ENCODE results near the gene VWA2.

Gene VWA2

DNA sequence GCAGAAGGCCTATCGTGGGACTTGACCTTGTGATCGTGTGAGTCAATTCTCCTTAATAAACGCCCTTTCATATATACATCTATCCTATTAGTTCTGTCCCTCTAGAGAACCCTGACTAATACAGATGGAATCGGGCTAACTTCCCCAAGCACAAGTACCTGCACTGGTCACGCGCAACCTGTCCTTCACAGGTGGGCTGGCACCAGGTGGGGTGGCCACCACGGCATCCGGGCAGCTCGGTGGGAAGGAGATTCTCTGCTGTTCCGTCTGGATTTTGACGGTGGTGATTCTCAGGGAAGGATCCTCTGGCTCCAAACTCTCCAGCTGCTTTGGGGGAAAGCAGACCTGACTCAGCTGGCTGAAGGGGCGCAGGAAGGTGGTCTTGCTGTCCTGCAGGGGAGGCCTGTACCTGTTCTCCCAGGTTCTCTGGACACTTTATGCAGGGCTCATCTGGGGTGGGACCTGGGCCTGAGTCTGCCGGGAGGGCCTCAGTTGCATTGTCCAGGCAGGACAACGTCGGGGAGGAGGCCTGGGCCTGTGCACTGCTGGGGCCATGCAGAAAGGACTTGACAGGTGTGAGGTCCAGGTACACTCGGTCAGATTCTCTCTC is 61.1 kb downstream of the VWA2 start:
- no peak for DNase-seq

- DNase-seq: peak in 1 of 2 experiments; percentile 16
Measured at GRCh38 chr10:114301177-114301576, 62.1 kb downstream of the VWA2 start.

GRCh38 chr10:114301951-114302710 is 63.1 kb downstream of the VWA2 start:
- no peak for DNase-seq

- DNase-seq: no peak
Measured at GRCh38 chr10:114303556-114303955, 64.5 kb downstream of the VWA2 start.

- peak; percentile 48 to 75 for DNase-seq
Measured at GRCh38 chr10:114304017-114304570, 65.0 kb downstream of the VWA2 start.

GRCh38 chr10:114304571-114305421 is 65.7 kb downstream of the VWA2 start:
- peak; percentile 11 to 21 for DNase-seq

GRCh38 chr10:114305521-114305925 is 66.5 kb downstream of the VWA2 start:
- no peak for DNase-seq

DNA sequence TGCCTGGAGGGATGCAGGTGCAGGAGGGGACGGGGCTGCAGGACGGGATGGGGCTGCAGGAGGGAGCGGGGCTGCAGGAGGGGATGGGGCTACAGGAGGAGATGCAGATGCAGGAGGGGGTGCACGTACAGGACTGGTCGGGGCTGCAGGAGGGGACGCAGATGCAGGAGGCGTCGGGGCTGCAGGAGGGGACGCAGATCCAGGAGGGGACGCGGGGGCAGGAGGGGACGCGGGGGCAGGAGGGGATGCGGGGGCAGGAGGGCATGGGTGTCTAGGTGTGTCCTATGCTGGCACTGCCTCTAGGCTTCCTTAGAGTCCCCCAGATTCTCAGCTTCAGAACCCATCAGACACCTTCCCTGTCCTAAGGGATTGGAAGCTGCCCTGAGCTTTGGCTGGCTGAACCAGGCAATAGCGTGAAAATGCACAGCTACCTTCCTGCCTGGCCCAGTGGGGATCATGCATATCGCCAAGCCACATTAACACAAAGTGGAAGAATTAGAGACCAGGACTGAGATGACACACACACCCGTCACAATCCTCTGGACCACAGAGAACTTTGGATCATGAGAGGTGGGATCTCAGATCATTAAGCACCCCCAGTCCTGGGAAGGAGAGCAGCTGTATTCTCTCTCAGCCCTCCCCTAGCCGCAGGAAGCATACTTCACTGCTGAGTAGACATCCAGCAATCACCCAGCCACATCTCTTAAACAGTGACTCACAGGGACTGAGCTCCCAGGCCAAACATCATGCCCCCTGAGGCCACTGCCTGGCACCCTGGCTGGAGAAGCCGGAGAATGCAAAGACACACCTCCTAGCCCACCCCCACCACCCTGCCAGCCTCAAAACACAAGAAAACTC is 67.3 kb downstream of the VWA2 start:
- DNase-seq: no peak

GRCh38 chr10:114307731-114308130 is 68.7 kb downstream of the VWA2 start:
- no peak for DNase-seq

DNA sequence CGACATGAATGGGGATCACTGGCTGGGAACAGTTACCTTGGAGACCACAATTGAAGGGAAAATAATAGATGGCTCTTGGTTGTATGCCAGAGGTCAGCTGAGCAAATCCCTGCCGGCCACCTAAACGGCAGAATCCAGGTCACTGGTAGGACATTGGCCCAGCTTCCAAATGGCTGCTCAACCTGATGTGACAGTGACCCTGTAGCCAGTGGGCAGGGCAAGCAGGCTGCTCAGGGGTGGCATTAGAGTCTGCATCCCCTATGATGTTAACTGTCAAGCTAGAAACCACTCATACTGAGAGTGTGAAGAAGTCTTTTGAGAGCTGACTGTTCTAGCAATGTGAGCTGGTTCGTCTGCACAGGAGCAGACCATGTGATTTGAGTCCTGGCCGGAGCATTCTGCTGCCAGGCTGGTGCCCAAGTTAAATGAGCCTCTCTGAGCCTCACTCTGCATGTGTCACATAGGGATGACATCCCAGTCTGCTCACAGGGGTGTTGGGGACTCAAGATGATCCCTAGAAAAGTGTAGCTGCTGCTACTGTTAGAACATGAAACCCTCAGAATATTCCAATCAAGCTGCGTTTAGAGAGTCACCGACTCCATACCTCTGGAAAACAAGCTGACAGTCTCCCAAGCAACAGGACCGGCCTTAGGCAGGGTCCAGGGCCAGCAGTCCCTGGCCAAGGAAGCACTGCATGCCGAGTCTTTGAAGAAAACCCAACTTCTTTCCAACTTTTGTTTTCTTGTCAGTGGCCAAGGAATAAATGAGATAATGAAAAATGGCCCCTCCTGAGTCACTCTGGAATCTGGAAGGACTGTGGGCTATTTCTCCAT is 69.7 kb downstream of the VWA2 start:
- DNase-seq: no peak

DNA sequence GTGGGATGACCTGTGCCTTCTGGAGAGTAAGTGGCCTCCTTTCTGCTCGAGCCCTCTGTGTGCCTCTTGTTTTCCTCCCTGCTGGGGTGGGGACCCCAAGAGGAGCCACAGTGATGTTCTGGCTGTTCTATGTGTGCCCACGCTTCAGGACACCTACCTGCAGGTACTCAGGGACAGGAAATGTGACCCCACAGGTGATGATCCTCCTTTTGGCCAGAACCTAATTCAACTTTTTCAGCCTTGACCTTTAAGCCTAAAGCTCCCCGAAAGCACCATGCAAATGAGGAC is 70.3 kb downstream of the VWA2 start:
- DNase-seq: no peak

DNA sequence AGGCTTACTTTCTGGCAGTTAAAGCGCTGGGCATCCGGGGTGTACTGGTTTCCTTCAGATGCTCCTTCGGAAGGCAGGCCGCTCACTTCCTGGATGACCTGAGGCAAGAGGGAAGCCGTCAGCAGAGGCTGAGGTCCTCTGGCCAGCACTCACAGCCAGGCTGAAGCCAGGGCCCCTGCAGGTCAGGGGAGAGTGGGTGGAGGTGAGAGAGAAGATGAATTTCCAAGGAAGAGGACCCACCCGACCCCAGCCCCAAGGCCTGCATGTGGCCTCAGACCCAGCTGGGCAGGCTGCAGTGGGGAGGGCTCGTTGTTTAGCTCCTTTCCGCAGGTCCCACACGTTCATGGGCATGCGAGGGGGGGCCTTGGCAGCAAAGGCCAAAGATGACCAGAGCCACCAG is 71.3 kb downstream of the VWA2 start:
- DNase-seq: no peak

GRCh38 chr10:114311023-114311422 is 72.0 kb downstream of the VWA2 start:
- no peak for DNase-seq

GRCh38 chr10:114311496-114312209 is 72.6 kb downstream of the VWA2 start:
- no peak for DNase-seq

GRCh38 chr10:114313139-114313538 is 74.1 kb downstream of the VWA2 start:
- no peak for DNase-seq

- DNase-seq: no peak
Measured at GRCh38 chr10:114313866-114314265, 74.8 kb downstream of the VWA2 start.

DNA sequence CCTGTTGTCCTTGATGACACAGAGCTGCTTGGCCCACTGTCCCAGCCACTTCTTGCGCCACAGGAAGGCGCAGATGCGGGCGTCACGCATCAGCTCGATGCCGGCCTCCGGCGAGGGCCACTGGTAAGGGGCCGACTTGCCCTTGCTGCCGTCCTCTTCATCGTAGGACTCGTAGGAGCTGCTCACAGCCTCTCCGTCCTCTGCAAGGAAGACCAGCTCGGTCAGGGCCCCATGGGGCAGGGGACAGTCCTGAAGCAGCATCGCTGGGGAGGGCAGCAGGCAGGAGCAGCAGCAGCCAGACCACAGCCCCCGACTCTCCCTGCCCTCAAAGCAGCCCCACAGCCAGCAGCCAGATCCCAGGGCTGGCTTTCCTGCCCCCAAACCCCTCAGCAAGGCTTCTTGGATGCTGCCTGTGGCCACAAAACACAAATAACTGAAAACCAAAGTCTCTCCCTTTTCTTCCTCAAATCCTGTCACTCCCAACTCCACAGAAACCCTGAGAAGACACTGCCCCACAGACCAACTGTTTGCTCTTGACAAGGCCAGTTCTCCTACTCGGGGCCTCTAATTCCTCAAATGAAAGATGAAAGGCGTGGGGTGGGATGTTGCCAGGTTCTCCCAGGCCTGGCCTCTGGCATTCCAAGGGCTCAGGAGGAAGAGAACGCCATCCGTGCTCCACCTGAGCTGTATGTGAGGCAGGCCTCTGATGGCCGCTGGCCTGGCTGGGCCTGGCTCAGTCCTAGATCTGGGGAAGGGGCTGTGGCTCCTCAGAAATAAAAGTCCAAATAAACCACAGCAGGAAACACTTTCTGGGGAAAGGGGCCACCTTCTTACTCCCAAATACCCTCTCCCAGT is 76.7 kb downstream of the VWA2 start:
- DNase-seq: no peak

DNA sequence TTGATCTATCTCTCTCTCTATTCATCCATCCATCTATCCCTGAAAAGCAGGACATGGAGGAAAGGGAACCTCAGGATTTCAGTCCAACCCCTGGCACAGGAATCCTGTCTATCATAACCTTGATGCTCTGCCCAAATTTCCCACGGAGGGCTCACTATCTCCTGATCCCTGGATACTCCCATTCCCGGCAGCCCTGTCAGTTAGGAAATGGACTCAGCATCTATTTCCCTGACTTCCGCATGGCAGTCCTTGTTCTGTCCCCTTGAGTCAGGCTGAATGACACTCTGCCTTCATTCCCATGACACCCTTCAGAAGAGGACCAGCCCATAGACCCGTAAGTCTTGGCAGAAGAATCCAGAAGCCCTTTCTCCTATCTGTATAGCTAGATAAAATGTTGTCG is 77.7 kb downstream of the VWA2 start:
- no peak for DNase-seq

DNA sequence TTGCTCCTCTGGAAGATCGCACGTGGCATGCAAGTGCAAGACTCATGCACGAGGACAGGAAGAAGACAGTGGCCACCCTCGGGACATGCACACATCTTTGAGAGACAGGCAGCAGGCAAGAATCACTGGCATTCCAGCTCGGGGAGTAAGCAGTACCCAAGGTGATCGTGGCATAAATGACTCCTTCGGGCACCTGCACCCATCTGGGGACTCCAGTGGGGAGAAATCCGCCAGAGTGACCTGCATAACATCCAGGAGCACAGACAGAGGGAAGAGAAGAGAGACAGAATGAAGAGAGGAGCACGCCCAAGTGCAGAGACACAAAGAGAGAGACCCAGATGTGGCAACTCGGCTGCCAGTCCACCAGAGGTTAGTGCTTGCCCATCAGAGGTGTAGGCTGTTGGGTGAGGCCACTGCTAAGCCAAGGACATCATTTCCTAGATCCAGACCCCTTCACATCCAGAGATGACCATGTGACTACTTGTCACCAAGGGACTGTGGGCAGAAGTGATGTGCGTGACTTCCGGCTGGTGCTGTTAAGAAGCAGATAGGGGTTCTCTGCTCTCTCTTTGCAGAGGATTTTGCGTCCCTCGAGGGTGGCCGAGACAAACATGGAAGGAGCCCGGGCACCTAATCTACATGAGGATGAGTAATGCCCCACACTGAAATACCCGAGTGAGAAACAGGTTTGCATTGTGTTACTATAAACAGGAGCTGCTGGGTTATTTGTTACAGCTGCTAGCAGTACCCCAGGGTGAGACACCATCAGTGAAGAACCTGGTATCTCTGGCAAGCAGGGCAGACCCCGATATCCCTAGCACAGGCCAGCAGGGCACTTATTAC is 80.6 kb downstream of the VWA2 start:
- DNase-seq: no peak
